ENCODE measurements around the gene CFAP70. TPM values are rescaled to one million over a fixed set of nuclear protein-coding genes. Genes with fewer than 3 reads are reported as not detected.

Gene CFAP70
- total and polyA plus RNA-seq, 2 of the 8 experiments (the other 6 are each of a cell fraction or from before 2014, with no cell fraction given), result 0.21 to 0.30 TPM

- TF ChIP-seq EP300 (IDR thresholded peaks at IDR 0.05; ENCODE audit: borderline replicate concordance in 1 of 2, low read depth in 2 of 2, low read length in 2 of 2) (no peak), YY1 (IDR thresholded peaks at IDR 0.05; ENCODE audit: low read depth, low read length) (peak; percentile 84), CBX5 (IDR thresholded peaks at IDR 0.05; ENCODE audit: low read depth, low read length) (no peak), E2F6 (IDR thresholded peaks at IDR 0.05) (0 out of 2 replicates have a peak, but pooled peaks have one; percentile 42), SIX5 (IDR thresholded peaks at IDR 0.05; ENCODE audit: low read depth, low read length) (peak; percentile 3; the same call in 1 of the 2 replicates), KDM5A (IDR thresholded peaks at IDR 0.05; ENCODE audit: low read length) (no peak), TEAD4 (IDR thresholded peaks at IDR 0.05; ENCODE audit: low read depth, low read length) (no peak), ASH2L (IDR thresholded peaks at IDR 0.05; ENCODE audit: low read length) (peak; percentile 84), SAP30 (IDR thresholded peaks at IDR 0.05; ENCODE audit: insufficient read depth, insufficient replicate concordance, low read length) (peak; percentile 23), SP4 (IDR thresholded peaks at IDR 0.05; ENCODE audit: low read length) (no peak), SIN3A (conservative IDR thresholded peaks at IDR 0.05 in 1 of 2, IDR thresholded peaks at IDR 0.05 in 1 of 2; ENCODE audit: low read depth in 1 of 2, low read length in 2 of 2) (peak in 1 of 2 experiments; percentile 79; a peak in 2 of 4 replicates), KDM4A (IDR thresholded peaks at IDR 0.05; ENCODE audit: low read depth, low read length, severe bottlenecking) (peak; percentile 38), ATF3 (IDR thresholded peaks at IDR 0.05; ENCODE audit: insufficient read depth, low read depth, low read length) (peak; percentile 42; the same call in 1 of the 2 replicates), RXRA (IDR thresholded peaks at IDR 0.05; ENCODE audit: insufficient read depth, low read depth, low read length) (no peak), MAFK (IDR thresholded peaks at IDR 0.05; ENCODE audit: low read depth, low read length) (no peak), RAD21 (IDR thresholded peaks at IDR 0.05 in 1 of 2, conservative IDR thresholded peaks at IDR 0.05 in 1 of 2; ENCODE audit: low read depth in 2 of 2, low read length in 2 of 2) (no peak), BCL11A (IDR thresholded peaks at IDR 0.05; ENCODE audit: low read depth in 2 of 2, low read length in 2 of 2) (no peak), FOSL1 (IDR thresholded peaks at IDR 0.05; ENCODE audit: insufficient read depth, low read depth, low read length) (no peak), USF2 (IDR thresholded peaks at IDR 0.05; ENCODE audit: low read length) (no peak), NRF1 (IDR thresholded peaks at IDR 0.05; ENCODE audit: low read depth, low read length) (no peak)
Observed at GRCh38 chr10:73252445-73253224, 106.0 kb downstream of the CFAP70 start, which contains the start of gene MRPS16 (continued).
